Tibial nerve (tissue), 4 donors: ENCODE results near the gene INO80D.

Experiments used
- EP300 ChIP-seq, 2 donors: sonication (generic); formaldehyde crosslinking; IDR thresholded peaks; one replicate each; pipeline ENCODE4 v1.6.1; 2017; ENCODE audit warnings: antibody characterized with exemption in 2 of 2, mild to moderate bottlenecking in 1 of 2
- POLR2A ChIP-seq, 2 donors: fragments of 450-650 bp; IDR thresholded peaks; one replicate each; pipeline ENCODE4 v1.6.1; 2017; ENCODE audit warnings: antibody characterized with exemption in 2 of 2, mild to moderate bottlenecking in 2 of 2, moderate library complexity in 2 of 2
- TF ChIP-seq, protein P1 (sequence below), 5 experiments: fragments of 200-600 bp in 3 of 5; fragments of 450-650 bp in 2 of 5; sonication (generic) in 3 of 5; IDR thresholded peaks; one replicate each; pipeline ENCODE4 v1.5.1; 2016 to 2019; ENCODE audit warnings: antibody characterized with exemption in 5 of 5, mild to moderate bottlenecking in 3 of 5, moderate library complexity in 2 of 5

DNA sequence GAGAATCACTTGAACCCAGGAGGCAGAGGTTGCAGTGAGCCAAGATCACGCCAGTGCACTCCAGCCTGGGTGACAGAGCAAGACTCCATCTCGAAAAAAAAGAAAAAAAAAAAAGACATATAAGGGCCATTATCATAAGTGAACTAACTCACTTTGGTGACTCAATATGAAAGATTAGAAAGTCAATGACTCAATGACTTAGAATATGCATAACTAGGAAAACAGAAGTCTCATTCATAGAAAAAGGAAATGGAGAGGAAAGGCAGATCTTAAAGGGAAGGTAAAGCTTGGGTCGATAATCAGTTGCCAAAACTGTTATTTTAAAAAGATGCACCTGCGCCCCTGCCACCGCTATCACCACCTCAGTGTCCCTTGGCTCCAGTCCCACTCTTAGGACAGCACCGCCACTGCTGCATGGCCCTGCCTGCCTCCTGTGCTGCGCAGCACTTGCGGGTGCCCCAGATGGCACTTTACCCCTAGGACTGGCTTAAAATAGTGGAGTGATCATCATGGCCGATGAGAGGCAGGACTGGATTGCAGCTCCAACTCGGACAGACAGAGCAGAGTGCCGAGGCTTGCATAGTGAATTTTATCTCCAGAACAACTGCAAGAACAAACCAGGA is 54.7 kb downstream of the INO80D start:
- TF ChIP-seq POLR2A (IDR thresholded peaks at IDR 0.05) (no peak), EP300 (IDR thresholded peaks at IDR 0.05) (no peak)
- TF ChIP-seq, protein P1, sequence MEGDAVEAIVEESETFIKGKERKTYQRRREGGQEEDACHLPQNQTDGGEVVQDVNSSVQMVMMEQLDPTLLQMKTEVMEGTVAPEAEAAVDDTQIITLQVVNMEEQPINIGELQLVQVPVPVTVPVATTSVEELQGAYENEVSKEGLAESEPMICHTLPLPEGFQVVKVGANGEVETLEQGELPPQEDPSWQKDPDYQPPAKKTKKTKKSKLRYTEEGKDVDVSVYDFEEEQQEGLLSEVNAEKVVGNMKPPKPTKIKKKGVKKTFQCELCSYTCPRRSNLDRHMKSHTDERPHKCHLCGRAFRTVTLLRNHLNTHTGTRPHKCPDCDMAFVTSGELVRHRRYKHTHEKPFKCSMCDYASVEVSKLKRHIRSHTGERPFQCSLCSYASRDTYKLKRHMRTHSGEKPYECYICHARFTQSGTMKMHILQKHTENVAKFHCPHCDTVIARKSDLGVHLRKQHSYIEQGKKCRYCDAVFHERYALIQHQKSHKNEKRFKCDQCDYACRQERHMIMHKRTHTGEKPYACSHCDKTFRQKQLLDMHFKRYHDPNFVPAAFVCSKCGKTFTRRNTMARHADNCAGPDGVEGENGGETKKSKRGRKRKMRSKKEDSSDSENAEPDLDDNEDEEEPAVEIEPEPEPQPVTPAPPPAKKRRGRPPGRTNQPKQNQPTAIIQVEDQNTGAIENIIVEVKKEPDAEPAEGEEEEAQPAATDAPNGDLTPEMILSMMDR (IDR thresholded peaks at IDR 0.05): no peak
